GM21423 (cell line): ENCODE data around the gene ATP5MC2.
"Not testable (repeated sequence)": the region's sequence is repeated elsewhere in the genome, so short reads cannot be mapped to it uniquely, and the experiment has no call there.

Experiments used
- ATAC-seq: cut with Tn5 transposase; IDR thresholded peaks from one replicate; pipeline ENCODE4 v1.9.1; 2021; ENCODE audit warnings: mild to moderate bottlenecking, moderate library complexity; ENCODE audit not compliant: unreplicated experiment

Gene ATP5MC2

GRCh38 chr12:53695152-53696145 lies 19.6 kb upstream of the ATP5MC2 start:
- no peak for ATAC-seq

GRCh38 chr12:53694756-53695151 lies 18.9 kb upstream of the ATP5MC2 start:
- ATAC-seq, result no peak

- ATAC-seq, result no peak
Measured at GRCh38 chr12:53688134-53688533, 12.3 kb upstream of the ATP5MC2 start.

GRCh38 chr12:53686436-53686835 lies 10.6 kb upstream of the ATP5MC2 start:
- ATAC-seq, result no peak

GRCh38 chr12:53684654-53685220 lies 8.9 kb upstream of the ATP5MC2 start:
- no peak for ATAC-seq

GRCh38 chr12:53683983-53684382 lies 8.1 kb upstream of the ATP5MC2 start:
- ATAC-seq, result no peak

GRCh38 chr12:53683494-53683893 lies 7.6 kb upstream of the ATP5MC2 start:
- no peak for ATAC-seq

- ATAC-seq, result not testable (repeated sequence)
Measured at GRCh38 chr12:53680061-53680460, 4.2 kb upstream of the ATP5MC2 start.

- ATAC-seq, result no peak
Measured at GRCh38 chr12:53677800-53678148, 1.9 kb upstream of the ATP5MC2 start.

GRCh38 chr12:53677016-53677799 lies 1.3 kb upstream of the ATP5MC2 start:
- no peak for ATAC-seq

- no peak for ATAC-seq
Measured at GRCh38 chr12:53676656-53677015, 753 bp upstream of the ATP5MC2 start.

- ATAC-seq, result no peak
Measured at GRCh38 chr12:53674977-53675700, 744 bp downstream of the ATP5MC2 start.

GRCh38 chr12:53670971-53671370 lies 4.9 kb downstream of the ATP5MC2 start:
- no peak for ATAC-seq

- no peak for ATAC-seq
Measured at GRCh38 chr12:53670308-53670707, 5.6 kb downstream of the ATP5MC2 start.

GRCh38 chr12:53667080-53667479 lies 8.8 kb downstream of the ATP5MC2 start:
- no peak for ATAC-seq

- ATAC-seq, result no peak
Measured at GRCh38 chr12:53664936-53665335, 10.9 kb downstream of the ATP5MC2 start.

GRCh38 chr12:53664191-53664590 lies 11.7 kb downstream of the ATP5MC2 start:
- ATAC-seq, result no peak

- ATAC-seq, result no peak
Measured at GRCh38 chr12:53660041-53660440, 15.8 kb downstream of the ATP5MC2 start.

GRCh38 chr12:53659571-53659981 lies 16.3 kb downstream of the ATP5MC2 start:
- peak; percentile 55 for ATAC-seq

- no peak for ATAC-seq
Measured at GRCh38 chr12:53659011-53659551, 16.8 kb downstream of the ATP5MC2 start.

GRCh38 chr12:53657041-53657440 lies 18.8 kb downstream of the ATP5MC2 start:
- no peak for ATAC-seq
